ENCODE data around the gene SRCAP.

Gene SRCAP

DNA sequence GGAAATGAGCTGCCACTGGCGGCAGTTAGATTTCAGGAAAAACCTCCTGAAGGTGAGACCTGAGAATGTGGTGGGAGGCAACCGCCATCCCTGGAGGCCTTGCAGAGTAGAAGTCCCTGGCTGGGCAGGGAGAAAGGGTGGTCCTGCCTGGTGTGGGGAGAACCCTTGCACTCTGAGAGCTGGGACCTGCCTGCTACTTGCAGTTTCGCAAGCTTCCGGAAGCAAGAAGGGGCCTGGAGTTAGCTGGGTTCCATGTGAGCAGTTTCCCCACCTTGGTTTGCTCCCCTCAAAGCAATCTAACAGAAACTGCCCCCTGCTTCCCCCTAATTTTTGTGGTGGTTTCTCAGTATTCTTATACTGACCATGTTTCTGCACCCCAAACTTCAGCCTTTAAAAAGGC is 81.6 kb downstream of the SRCAP start:
- in situ Hi-C loops (cut with HindIII; ENCODE audit: low pct_ligation_motif_present, low pct_unique_long_range_greater_than_20kb, low sequenced_read_pairs): loop anchor here (25.0 kb wide), 1 partner anchor 107 kb away; the partner anchor contains the start of genes BCL7C and CTF1
- no peak for DNase-seq

DNA sequence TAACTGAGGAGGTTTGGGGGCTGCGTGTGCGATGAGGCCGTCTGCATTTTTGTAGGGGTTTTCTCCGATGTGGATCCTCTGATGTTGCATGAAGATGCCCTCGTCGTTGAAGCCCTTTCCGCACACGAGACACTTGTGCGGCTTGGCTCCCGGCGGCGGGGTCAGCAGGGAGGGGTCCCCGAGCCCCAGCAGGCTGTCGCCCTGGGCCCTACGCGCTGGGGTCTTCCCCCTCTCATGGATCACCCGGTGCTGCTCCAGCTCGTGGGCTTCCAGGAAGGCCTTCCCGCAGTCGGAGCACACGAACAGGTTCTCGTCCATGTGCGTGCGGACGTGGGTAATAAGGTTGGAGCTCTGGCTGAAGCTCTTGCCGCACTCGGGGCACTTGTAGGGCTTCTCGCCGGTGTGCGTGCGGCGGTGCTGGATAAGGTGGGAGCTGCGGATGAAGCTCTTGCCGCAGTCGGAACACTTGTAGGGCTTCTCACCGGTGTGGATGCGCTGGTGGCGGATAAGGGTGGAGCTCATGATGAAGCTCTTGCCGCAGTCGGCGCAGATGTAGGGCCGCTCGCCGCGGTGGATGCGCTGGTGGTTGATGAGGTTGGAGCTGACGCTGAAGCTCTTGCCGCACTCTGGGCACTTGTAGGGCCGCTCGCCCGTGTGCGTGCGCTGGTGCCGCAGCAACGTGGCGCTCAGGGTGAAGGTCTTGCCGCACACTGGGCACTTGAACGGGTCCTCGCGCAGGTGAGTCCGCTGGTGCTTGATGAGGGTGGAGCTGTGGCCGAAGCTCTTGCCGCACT is 83.7 kb downstream of the SRCAP start:
- DNase-seq: no peak
- in situ Hi-C loops (cut with HindIII; ENCODE audit: low pct_ligation_motif_present, low pct_unique_long_range_greater_than_20kb, low sequenced_read_pairs): loop anchor here (25.0 kb wide), 1 partner anchor 105 kb away; the partner anchor contains the start of genes BCL7C and CTF1

DNA sequence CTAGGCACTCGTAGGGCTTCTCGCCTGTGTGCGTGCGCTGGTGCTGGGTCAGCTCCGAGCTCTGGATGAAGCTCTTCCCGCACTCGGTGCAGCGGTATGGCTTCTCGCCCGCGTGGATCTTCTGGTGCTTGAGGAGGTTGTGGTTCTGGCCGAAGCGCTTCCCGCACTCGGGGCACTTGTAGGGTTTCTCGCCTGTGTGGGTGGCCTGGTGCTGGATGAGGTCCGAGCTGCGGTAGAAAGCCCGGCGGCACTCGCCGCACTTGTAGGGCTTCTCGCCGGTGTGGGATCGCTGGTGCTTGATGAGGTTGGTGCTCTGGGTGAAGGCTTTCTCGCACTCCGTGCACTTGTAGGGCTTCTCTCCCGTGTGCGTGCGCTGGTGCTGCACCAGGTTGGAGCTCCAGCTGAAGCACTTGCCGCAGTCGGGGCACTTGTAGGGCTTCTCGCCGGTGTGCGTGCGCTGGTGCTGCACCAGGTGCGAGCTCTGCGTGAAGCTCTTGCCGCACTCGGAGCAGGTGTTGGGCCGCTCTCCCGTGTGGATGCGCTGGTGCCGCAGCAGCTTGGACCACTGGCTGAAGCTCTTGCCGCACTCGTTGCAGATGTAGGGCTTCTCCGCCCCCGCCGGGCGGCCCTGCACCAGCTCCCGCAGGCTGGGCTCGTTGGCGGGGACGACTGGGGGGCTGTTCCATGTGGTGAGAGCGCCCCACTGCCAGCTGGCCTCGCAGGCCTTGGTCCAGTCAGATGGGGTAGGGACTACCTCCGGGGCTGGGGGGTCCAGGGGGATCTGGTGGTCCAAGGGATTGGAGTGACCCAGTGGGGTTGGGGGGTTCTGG is 84.5 kb downstream of the SRCAP start:
- in situ Hi-C loops (cut with HindIII; ENCODE audit: low pct_ligation_motif_present, low pct_unique_long_range_greater_than_20kb, low sequenced_read_pairs): loop anchor here (25.0 kb wide), 1 partner anchor 104 kb away; the partner anchor contains the start of genes BCL7C and CTF1

DNA sequence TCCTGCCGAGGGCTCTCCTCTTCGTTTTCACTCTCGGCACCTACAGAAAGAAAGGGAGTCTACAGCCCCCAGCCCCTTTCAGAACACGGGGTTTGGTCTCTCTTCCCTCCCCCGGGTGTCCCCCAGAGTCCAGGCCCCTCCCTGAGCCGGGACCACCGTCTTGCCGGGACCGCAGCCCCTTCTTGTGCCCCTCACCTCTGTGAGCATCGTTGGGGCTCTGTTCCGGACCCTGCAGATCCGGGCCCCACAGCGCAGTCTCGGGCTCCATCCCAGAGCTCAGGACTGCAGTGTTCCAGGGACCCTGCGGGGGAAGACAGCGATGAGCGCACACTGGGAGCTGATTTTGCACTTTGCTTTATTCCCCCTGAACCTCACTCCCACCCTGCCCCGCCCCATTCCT is 85.2 kb downstream of the SRCAP start:
- in situ Hi-C loops (cut with HindIII; ENCODE audit: low pct_ligation_motif_present, low pct_unique_long_range_greater_than_20kb, low sequenced_read_pairs): loop anchor here (25.0 kb wide), 1 partner anchor 103 kb away; the partner anchor contains the start of genes BCL7C and CTF1
- DNase-seq: no peak

More for the DNA sequence above, 84.5 kb downstream of the SRCAP start:
- DNase-seq: no peak

DNA sequence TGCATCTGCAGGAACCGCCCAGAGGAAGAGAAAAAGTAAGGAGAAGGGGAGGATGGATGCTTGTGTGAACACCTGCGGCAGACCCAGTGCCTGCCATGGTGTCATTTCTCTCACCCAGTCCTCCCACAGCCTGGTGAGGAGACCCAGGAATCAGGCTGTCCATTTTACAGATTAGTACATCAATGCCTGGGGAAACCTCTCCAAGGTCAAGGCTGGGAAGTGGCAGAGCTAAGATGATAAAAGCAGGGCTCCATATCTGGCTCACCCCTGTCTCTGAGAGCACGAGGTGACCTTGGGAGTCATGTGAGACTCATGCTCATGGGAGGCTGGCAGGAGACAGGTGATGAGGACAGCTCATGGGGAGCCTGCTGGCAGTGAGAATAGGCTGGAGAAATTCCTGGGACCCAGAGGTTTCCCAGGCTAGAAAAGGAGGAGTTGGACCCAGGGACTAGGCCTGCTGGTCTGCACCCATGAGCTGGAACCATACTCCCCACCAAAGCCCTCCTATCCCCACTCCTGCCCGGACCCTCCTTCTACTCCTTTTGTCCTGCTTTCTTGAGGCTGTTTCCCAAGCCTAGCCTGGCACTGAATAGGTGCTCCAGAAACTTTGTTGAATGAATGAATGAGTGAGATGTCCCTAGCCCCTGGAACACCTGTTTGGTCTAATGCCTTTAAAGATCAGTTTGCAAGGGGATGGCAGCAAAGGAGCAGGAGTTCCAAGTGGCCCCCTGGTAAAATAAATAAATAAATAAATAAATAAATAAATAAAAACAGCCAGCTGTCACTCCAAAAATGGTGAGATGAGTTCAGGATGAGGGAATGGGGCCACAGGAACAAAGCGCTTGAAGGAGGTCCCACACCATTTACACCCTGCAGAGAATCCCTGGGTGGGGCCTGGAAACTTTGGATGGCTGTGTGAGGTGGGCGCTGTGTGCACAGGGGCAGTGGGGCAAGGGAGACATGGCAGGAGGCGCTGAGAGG is 86.4 kb downstream of the SRCAP start:
- in situ Hi-C loops (cut with HindIII; ENCODE audit: low pct_ligation_motif_present, low pct_unique_long_range_greater_than_20kb, low sequenced_read_pairs): loop anchor here (25.0 kb wide), 1 partner anchor 102 kb away; the partner anchor contains the start of genes BCL7C and CTF1
- DNase-seq: no peak

DNA sequence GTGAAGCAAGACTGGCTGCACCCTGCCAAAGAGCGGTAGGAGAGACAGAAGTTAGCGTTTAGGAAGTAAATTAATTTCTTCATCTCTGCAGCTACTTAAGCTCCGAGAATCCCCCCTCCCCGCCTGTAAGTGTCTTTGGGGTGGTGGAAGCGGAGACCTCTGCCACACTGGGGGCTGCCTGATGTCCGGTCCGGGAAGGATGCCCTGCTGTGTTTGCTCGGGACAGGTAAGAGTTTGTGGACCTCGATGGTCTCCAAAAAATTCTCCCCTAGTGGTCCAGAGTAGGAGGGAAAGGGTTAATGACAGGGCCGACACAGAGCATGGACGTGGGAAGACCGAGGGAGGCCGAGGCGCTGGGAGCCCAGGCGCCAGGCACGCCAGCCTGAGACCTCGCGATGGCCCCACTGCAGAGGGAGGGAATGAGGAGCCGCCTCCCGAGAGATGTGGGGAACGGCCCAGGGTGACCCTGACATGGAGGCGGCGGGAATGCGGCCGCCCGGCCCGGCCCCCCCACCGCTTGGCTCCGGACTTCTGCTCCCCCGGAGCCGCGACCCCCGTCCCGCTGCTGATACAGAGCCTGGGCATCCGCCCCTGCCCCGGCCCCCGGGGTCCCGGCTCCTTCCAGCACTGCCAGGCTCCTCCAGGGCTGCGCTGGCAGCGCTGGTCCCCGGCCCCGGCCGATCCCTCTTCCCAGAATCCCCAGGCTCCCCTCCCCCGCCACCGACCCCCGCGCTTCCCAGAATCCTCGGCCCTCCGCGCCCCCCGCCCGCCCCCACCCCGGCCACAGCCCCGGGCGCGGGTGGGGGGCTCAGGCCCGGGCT is 87.4 kb downstream of the SRCAP start:
- DNase-seq: peak; percentile 73

DNA sequence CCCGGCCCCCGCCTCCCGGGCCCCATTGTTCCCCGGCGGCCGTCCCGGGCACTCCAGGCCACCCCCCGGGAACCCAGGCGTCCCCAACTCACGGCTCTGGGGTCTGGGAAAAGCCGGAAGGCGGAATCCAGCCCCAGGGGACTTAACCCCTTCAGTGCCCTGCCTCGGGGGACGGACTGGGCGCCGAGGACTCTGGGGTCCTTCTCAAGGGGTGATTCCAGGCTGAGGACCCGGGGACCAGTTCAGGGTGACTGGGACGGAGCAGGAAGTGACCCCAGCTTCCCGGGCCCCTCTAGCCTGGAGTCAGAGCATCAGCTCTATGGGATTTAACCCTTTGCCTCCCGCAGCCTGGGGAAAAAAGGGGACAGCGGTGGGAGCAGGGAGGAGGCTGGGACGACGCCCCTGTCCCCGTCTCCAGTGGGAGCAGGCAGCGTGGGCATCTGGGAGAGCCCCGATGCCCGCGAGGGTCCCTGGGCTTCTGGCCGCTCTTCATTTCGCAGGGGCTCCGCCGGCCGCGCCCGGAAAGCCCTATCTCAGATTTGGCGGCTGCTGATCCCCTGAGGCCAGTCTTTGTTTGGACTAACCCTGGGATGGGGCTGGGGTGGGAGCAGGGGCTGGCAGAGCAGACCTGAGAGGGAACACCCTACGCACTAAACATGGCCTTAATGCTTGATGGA is 88.1 kb downstream of the SRCAP start, which contains the start of gene ZNF629:
Gene ZNF629 (minus strand): TSS at position 270 of the 677 bp plus-strand sequence. CDS start 2,723 bp downstream, outside the sequence.
- DNase-seq: peak; percentile 65
- in situ Hi-C loops (cut with HindIII; ENCODE audit: low pct_ligation_motif_present, low pct_unique_long_range_greater_than_20kb, low sequenced_read_pairs): loop anchor here (25.0 kb wide), 1 partner anchor 100 kb away; the partner anchor contains the start of genes BCL7C and CTF1

More for the DNA sequence above, 87.4 kb downstream of the SRCAP start:
- in situ Hi-C loops (cut with HindIII; ENCODE audit: low pct_ligation_motif_present, low pct_unique_long_range_greater_than_20kb, low sequenced_read_pairs): loop anchor here (25.0 kb wide), 1 partner anchor 101 kb away; the partner anchor contains the start of genes BCL7C and CTF1

DNA sequence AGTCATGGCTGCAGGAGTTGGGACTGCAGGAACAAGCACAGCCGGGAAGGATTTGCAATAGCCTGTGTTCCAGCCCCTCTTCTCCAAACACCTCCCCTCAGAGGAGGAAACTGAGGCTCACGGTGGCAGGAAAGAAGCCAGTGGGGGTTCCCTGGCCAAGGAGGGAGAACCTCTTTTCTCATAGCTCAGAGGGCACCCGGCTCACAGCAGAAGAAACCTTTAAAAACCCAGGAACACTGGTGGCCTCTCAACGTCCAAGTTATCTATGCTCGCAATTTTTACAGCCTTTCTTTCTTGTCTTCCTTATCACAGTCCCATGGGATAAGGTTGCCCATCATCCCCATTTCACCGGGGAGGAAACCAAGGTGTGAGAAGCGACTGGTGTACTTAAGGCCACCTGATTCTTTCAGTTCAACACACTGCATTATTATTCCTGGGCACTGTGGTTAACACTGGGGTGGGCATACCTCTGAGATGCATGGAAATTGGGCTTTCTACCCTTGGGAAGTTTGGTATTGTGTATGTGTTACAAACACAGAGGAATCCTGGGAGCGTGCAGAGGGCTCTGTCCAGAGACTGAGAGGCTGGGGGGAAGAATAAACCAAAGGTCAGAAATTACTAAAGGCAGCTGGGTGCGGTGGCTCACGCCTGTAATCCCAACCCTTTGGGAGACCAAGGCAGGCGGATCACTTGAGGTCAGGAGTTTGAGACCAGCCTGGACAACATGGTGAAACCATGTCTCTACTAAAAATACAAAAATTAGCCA is 88.8 kb downstream of the SRCAP start:
- no peak for DNase-seq
- in situ Hi-C loops (cut with HindIII; ENCODE audit: low pct_ligation_motif_present, low pct_unique_long_range_greater_than_20kb, low sequenced_read_pairs): loop anchor here (25.0 kb wide), 1 partner anchor 100 kb away; the partner anchor contains the start of genes BCL7C and CTF1
